Colonic mucosa (tissue), 4 donors: Measurements from ENCODE around the gene HAUS1. TPM values are rescaled to one million over a fixed set of nuclear protein-coding genes. Genes with fewer than 3 reads are reported as not detected.

Experiments
- DNase-seq: peaks from one replicate; pipeline ENCODE4 v3.0.0-alpha.2; 2020
- H3K27ac ChIP-seq: fragments of 200-600 bp; one replicate; pipeline ENCODE4 v1.8.0; 2021
- H3K27me3 ChIP-seq: fragments of 200-600 bp; one replicate; pipeline ENCODE4 v1.8.0; 2021
- H3K36me3 ChIP-seq: fragments of 200-600 bp; one replicate; pipeline ENCODE4 v1.8.0; 2021
- H3K4me1 ChIP-seq: fragments of 200-600 bp; one replicate; pipeline ENCODE4 v1.8.0; 2021; ENCODE audit warnings: mild to moderate bottlenecking
- H3K4me3 ChIP-seq: fragments of 200-600 bp; one replicate; pipeline ENCODE4 v1.8.0; 2021
- H3K9ac ChIP-seq, 2 donors: one replicate each; pipeline ENCODE4 v1.7.0; 2013; ENCODE audit warnings: control low read depth in 2 of 2, low read depth in 2 of 2, low read length in 2 of 2
- H3K9me3 ChIP-seq: fragments of 200-600 bp; one replicate; pipeline ENCODE4 v1.8.0; 2021
- intact Hi-C: fragments of 100-400 bp; cut with DNase I; formaldehyde crosslinking; loops from one replicate; pipeline ENCODE4 v1.14.1; 2022
- total RNA-seq, 2 donors: library from RNA; stranded (reverse); fragmentation: NEBNext Ultra II Directional in 1 of 2; extraction: Animal tissue kit (Norgen Biotek cat#: 25700) in 1 of 2; gene quantifications; one replicate each; pipeline ENCODE4 v1.2.1, GENCODE V29; 2021
- TF ChIP-seq, protein P1 (sequence below): fragments of 200-600 bp; IDR thresholded peaks from one replicate; pipeline ENCODE4 v1.8.0; 2022; ENCODE audit warnings: antibody characterized with exemption, mild to moderate bottlenecking
- donor health status: healthy.
- donor health status: DM: no; HTN: no; CAD: no.
- donor health status: DM: no; HTN: no; CAD: no.

Gene HAUS1
- 10 to 100 TPM; 17.1 to 24.6 TPM for total RNA-seq

GRCh38 chr18:46104128-46104911, at the start of gene HAUS1:
HAUS1 (plus strand) TSS chr18:46104385; CDS start chr18:46104412, 27 bp downstream.
- DNase-seq = peak; percentile 97
- TF ChIP-seq, protein P1, sequence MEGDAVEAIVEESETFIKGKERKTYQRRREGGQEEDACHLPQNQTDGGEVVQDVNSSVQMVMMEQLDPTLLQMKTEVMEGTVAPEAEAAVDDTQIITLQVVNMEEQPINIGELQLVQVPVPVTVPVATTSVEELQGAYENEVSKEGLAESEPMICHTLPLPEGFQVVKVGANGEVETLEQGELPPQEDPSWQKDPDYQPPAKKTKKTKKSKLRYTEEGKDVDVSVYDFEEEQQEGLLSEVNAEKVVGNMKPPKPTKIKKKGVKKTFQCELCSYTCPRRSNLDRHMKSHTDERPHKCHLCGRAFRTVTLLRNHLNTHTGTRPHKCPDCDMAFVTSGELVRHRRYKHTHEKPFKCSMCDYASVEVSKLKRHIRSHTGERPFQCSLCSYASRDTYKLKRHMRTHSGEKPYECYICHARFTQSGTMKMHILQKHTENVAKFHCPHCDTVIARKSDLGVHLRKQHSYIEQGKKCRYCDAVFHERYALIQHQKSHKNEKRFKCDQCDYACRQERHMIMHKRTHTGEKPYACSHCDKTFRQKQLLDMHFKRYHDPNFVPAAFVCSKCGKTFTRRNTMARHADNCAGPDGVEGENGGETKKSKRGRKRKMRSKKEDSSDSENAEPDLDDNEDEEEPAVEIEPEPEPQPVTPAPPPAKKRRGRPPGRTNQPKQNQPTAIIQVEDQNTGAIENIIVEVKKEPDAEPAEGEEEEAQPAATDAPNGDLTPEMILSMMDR = no peak
- Histone ChIP-seq H3K27me3 (no peaks in the 10 kb centered on the region), H3K9ac (peak within 1 kb of the TSS; percentile 80 to 82), H3K4me1 (peaks cover 4% of the 10 kb centered on the region), H3K27ac (peak within 1 kb of the TSS; percentile 54), H3K4me3 (peak within 1 kb of the TSS; percentile 69), H3K36me3 (no peaks in the 10 kb centered on the region), H3K9me3 (no peaks in the 10 kb centered on the region)
- intact Hi-C loops = no loop called here

DNA sequence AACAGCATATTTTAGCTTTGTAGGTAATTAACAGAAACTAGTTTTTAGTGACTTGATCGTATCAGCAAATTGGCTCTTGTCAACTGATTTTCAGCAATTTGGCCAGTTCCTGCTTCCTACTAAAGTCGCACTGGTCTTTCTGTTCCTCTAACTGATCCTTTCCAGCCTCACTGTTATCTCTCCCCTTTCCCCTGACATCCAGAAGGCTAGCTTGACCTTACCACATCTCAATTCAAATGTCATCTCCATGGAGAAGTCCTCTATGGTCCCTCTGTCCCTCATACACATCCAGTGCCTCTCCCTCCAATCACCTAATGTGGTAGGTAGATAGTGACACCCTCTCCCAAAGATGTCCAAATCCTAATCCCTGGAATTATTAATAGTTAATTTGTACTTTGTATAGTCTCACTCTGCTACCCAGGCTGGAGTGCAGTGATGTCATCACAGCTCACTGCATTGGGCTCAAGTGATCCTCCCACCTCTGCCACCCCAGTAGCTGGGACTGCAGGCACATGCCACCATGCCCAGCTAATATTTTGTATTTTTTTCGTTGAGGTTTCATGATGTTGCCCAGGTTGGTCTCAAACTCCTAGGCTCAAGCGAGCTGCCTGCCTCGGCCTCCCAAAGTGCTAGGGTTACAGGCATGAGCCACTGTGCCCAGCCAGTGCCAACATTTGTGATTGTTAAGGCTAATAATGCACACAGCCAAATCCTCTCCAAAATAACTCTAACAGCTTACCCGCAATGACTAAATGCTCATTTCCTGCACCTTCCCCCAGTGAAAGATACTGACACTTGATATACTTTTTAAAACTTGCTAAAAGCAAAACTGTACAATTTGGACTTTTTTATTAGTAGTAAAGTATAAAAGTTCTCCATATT, 49.0 kb upstream of the HAUS1 start:
- intact Hi-C loops = no loop called here
- Histone ChIP-seq H3K27ac (no peak overlapping the region), H3K9me3 (no peaks in the 10 kb centered on the region), H3K27me3 (no peaks in the 10 kb centered on the region), H3K36me3 (no peaks in the 10 kb centered on the region), H3K9ac (no peak overlapping the region), H3K4me3 (no peak overlapping the region), H3K4me1 (no peaks in the 10 kb centered on the region)
- no peak for DNase-seq
- TF ChIP-seq, protein P1 = no peak

DNA sequence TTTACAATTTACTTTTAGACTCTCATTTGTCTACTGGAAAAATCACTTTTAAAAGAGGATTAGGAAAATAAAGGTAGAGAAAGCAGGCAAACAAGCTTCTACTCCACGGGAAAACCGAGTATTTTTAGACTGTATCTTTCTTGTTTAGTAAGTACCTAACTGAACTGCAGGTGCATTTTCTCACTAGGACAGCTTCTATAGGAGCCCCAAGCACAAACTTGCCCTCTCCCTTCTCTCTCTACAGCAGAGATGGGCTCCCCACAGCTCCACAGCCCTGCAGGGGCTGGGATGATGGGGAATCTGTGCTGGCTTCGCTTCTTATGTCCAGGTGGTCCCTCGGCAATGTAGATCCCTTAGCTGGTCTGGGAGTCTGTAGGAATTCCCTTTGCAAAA, 48.4 kb upstream of the HAUS1 start:
- Histone ChIP-seq H3K9ac (no peak overlapping the region), H3K27me3 (no peaks in the 10 kb centered on the region), H3K4me1 (no peaks in the 10 kb centered on the region), H3K9me3 (no peaks in the 10 kb centered on the region), H3K4me3 (no peak overlapping the region), H3K27ac (no peak overlapping the region), H3K36me3 (no peaks in the 10 kb centered on the region)
- TF ChIP-seq, protein P1 = no peak
- no peak for DNase-seq
- intact Hi-C loops = no loop called here

GRCh38 chr18:46060359-46060841, 43.8 kb upstream of the HAUS1 start:
- no peaks in the 10 kb centered on the region for H3K27me3 ChIP-seq
- no peak for DNase-seq
- no peak overlapping the region for H3K27ac ChIP-seq
- no peak overlapping the region for H3K9ac ChIP-seq
- H3K36me3 ChIP-seq = no peaks in the 10 kb centered on the region
- H3K4me3 ChIP-seq = no peak overlapping the region
- TF ChIP-seq, protein P1 = no peak
- no peaks in the 10 kb centered on the region for H3K9me3 ChIP-seq
- no peaks in the 10 kb centered on the region for H3K4me1 ChIP-seq
- intact Hi-C loops = loop anchor here (10.0 kb wide), 1 partner anchor 376 kb away; no protein-coding TSS in a partner anchor

DNA sequence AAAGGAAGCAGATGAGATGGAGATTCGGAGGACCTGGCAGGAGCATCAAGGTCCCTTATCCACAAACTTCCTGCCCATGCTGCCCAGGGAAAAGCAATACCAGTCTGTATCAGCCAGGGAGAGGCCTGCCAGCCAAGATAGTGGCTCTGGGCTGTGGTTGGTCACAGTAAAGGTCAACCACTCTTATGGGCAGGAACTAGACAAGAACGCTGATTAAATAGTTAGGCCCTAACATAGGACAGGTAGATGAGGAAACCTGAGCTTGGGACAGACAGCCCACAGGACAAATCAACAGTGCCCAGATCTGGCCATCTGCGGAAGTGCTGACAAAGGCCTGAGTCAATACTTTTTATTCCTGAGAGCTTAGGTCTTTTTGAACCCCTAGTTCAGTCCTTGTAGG, 42.8 kb upstream of the HAUS1 start:
- TF ChIP-seq, protein P1 = no peak
- Histone ChIP-seq H3K27me3 (no peaks in the 10 kb centered on the region), H3K9me3 (no peaks in the 10 kb centered on the region), H3K9ac (no peak overlapping the region), H3K4me1 (no peaks in the 10 kb centered on the region), H3K36me3 (no peaks in the 10 kb centered on the region), H3K4me3 (no peak overlapping the region), H3K27ac (no peak overlapping the region)
- intact Hi-C loops = loop anchor here (10.0 kb wide), 1 partner anchor 377 kb away; no protein-coding TSS in a partner anchor
- no peak for DNase-seq
